Peyer's patch (tissue), 4 donors: Measurements from ENCODE around the gene ATP5IF1. TPM values are rescaled to one million over a fixed set of nuclear protein-coding genes. Genes with fewer than 3 reads are reported as not detected.

ENCODE experiments used
- DNase-seq, 3 donors: peaks; one replicate each; pipeline ENCODE4 v3.0.0-alpha.2; 2017 to 2019
- H3K27ac ChIP-seq, 4 donors: fragments of 200-600 bp; sonication (generic); one replicate each; pipeline ENCODE4 v1.5.1; 2016 to 2019
- H3K27me3 ChIP-seq, 2 donors: fragments of 200-600 bp; sonication (generic); one replicate each; pipeline ENCODE4 v1.5.1; 2019
- H3K36me3 ChIP-seq, 3 donors: fragments of 200-600 bp; sonication (generic); one replicate each; pipeline ENCODE4 v1.5.1; 2016 to 2019
- H3K4me1 ChIP-seq, 4 donors: fragments of 200-600 bp; sonication (generic); one replicate each; pipeline ENCODE4 v1.5.1; 2016 to 2019
- H3K4me3 ChIP-seq, 4 donors: fragments of 200-600 bp; sonication (generic); 1 replicate in 3 of 4; 2 replicates in 1 of 4; pipeline ENCODE4 v1.5.1; 2016 to 2019; ENCODE audit warnings: mild to moderate bottlenecking in 1 of 4
- H3K9me3 ChIP-seq, 4 donors: fragments of 200-600 bp; sonication (generic); one replicate each; pipeline ENCODE4 v1.5.1; 2016 to 2019; ENCODE audit warnings: mild to moderate bottlenecking in 1 of 4
- CTCF ChIP-seq, 6 experiments: fragments of 450-650 bp in 4 of 6; fragments of 200-600 bp in 2 of 6; sonication (generic) in 1 of 6; IDR thresholded peaks; one replicate each; pipeline ENCODE4 v1.5.1; 2017 to 2019; ENCODE audit warnings: antibody characterized with exemption in 6 of 6, mild to moderate bottlenecking in 3 of 6, moderate library complexity in 1 of 6
- POLR2A ChIP-seq, 2 donors: fragments of 450-650 bp; IDR thresholded peaks; one replicate each; pipeline ENCODE4 v1.5.1; 2017; ENCODE audit warnings: antibody characterized with exemption in 2 of 2, mild to moderate bottlenecking in 2 of 2, moderate library complexity in 2 of 2
- total RNA-seq, 4 donors: library from RNA; depleted of rRNA; stranded (reverse); fragments of >200 nt; gene quantifications; one replicate each; pipeline ENCODE4 v1.1.0, GENCODE V29; 2016

ATP5IF1 gene
- total RNA-seq, 4 donors from 2014 or later = 180 to 381 (median 358) TPM

- Histone ChIP-seq H3K4me3 (no peak overlapping the region), H3K27ac (no peak overlapping the region), H3K27me3 (no peaks in the 10 kb centered on the region), H3K4me1 (peaks cover 0 to 43% (median 0%) of the 10 kb centered on the region in 4 donors), H3K36me3 (peaks cover 0 to 10% (median 0%) of the 10 kb centered on the region in 3 donors), H3K9me3 (no peaks in the 10 kb centered on the region)
- no peak for DNase-seq
- TF ChIP-seq CTCF (IDR thresholded peaks at IDR 0.05) = no peak
- no peak for TF ChIP-seq POLR2A (IDR thresholded peaks at IDR 0.05)
Observed at GRCh38 chr1:28264897-28265296, 29.0 kb downstream of the ATP5IF1 start.

GRCh38 chr1:28265577-28265976 lies 29.7 kb downstream of the ATP5IF1 start:
- H3K4me3 ChIP-seq = no peak overlapping the region
- no peak overlapping the region for H3K27ac ChIP-seq
- peaks cover 0 to 43% (median 0%) of the 10 kb centered on the region in 4 donors for H3K4me1 ChIP-seq
- DNase-seq = no peak
- TF ChIP-seq CTCF (IDR thresholded peaks at IDR 0.05) (no peak), POLR2A (IDR thresholded peaks at IDR 0.05) (no peak)
- H3K9me3 ChIP-seq = no peaks in the 10 kb centered on the region
- H3K36me3 ChIP-seq = peaks cover 0 to 15% (median 0%) of the 10 kb centered on the region in 3 donors
- H3K27me3 ChIP-seq = no peaks in the 10 kb centered on the region

- H3K36me3 ChIP-seq = peaks cover 0 to 26% (median 0%) of the 10 kb centered on the region in 3 donors
- no peaks in the 10 kb centered on the region for H3K9me3 ChIP-seq
- TF ChIP-seq POLR2A (IDR thresholded peaks at IDR 0.05) (no peak), CTCF (IDR thresholded peaks at IDR 0.05) (no peak)
- no peak overlapping the region for H3K4me3 ChIP-seq
- H3K4me1 ChIP-seq = peaks cover 0 to 31% (median 0%) of the 10 kb centered on the region in 4 donors
- no peak for DNase-seq
- no peaks in the 10 kb centered on the region for H3K27me3 ChIP-seq
- H3K27ac ChIP-seq = no peak overlapping the region
Observed at GRCh38 chr1:28266920-28267322, 31.0 kb downstream of the ATP5IF1 start.

GRCh38 chr1:28267633-28268032 lies 31.7 kb downstream of the ATP5IF1 start:
- H3K9me3 ChIP-seq = no peaks in the 10 kb centered on the region
- no peaks in the 10 kb centered on the region for H3K27me3 ChIP-seq
- DNase-seq = no peak
- no peak overlapping the region for H3K4me3 ChIP-seq
- TF ChIP-seq POLR2A (IDR thresholded peaks at IDR 0.05) (no peak), CTCF (IDR thresholded peaks at IDR 0.05) (no peak)
- peaks cover 0 to 26% (median 0%) of the 10 kb centered on the region in 4 donors for H3K4me1 ChIP-seq
- peaks cover 0 to 33% (median 0%) of the 10 kb centered on the region in 3 donors for H3K36me3 ChIP-seq
- no peak overlapping the region for H3K27ac ChIP-seq

GRCh38 chr1:28269529-28269928 lies 33.6 kb downstream of the ATP5IF1 start:
- peaks cover 0 to 8% (median 0%) of the 10 kb centered on the region in 4 donors for H3K4me1 ChIP-seq
- H3K36me3 ChIP-seq = peaks cover 0 to 52% (median 0%) of the 10 kb centered on the region in 3 donors

More at GRCh38 chr1:28269529-28269928, 33.6 kb downstream of the ATP5IF1 start:
- TF ChIP-seq POLR2A (IDR thresholded peaks at IDR 0.05) (no peak), CTCF (IDR thresholded peaks at IDR 0.05) (no peak)
- no peak overlapping the region for H3K4me3 ChIP-seq
- H3K27me3 ChIP-seq = no peaks in the 10 kb centered on the region
- DNase-seq = no peak
- no peak overlapping the region for H3K27ac ChIP-seq
- H3K9me3 ChIP-seq = no peaks in the 10 kb centered on the region
